Activated T-cell treated with anti-CD3 and anti-CD28 coated beads for 1 hour (primary cell): ENCODE results near the gene ABI1.

Source experiments
- DNase-seq: peaks from one replicate; pipeline ENCODE4 v3.0.0-alpha.2; 2020; ENCODE audit warnings: low read depth

ABI1 gene

GRCh38 chr10:26854524-26854923, 6.2 kb downstream of the ABI1 start:
- no peak for DNase-seq

GRCh38 chr10:26844396-26844975, 16.3 kb downstream of the ABI1 start:
- no peak for DNase-seq

GRCh38 chr10:26843736-26844135, 17.0 kb downstream of the ABI1 start:
- DNase-seq: no peak

GRCh38 chr10:26841733-26842317, 18.9 kb downstream of the ABI1 start:
- no peak for DNase-seq

GRCh38 chr10:26840938-26841732, 19.6 kb downstream of the ABI1 start:
- DNase-seq: no peak

- no peak for DNase-seq
These were observed 20.7 kb downstream of the ABI1 start for GRCh38 chr10:26839966-26840627.

GRCh38 chr10:26837139-26837538, 23.6 kb downstream of the ABI1 start:
- DNase-seq: no peak

- DNase-seq: no peak
These were observed 25.7 kb downstream of the ABI1 start for GRCh38 chr10:26835025-26835424.

- no peak for DNase-seq
These were observed 27.8 kb downstream of the ABI1 start for GRCh38 chr10:26832960-26833359.

- DNase-seq: no peak
These were observed 28.8 kb downstream of the ABI1 start for GRCh38 chr10:26831936-26832335.

GRCh38 chr10:26829810-26830515, 30.8 kb downstream of the ABI1 start:
- no peak for DNase-seq

- DNase-seq: no peak
These were observed 36.6 kb downstream of the ABI1 start for GRCh38 chr10:26824015-26824690.

- no peak for DNase-seq
These were observed 38.8 kb downstream of the ABI1 start for GRCh38 chr10:26821699-26822570.

GRCh38 chr10:26815500-26815899, 45.3 kb downstream of the ABI1 start:
- DNase-seq: no peak

- DNase-seq: no peak
These were observed 50.2 kb downstream of the ABI1 start for GRCh38 chr10:26810435-26811026.

GRCh38 chr10:26809973-26810372, 50.8 kb downstream of the ABI1 start:
- no peak for DNase-seq

- no peak for DNase-seq
These were observed 53.2 kb downstream of the ABI1 start for GRCh38 chr10:26807532-26807931.

- no peak for DNase-seq
These were observed 54.2 kb downstream of the ABI1 start for GRCh38 chr10:26806557-26806956.

GRCh38 chr10:26805567-26806245, 55.1 kb downstream of the ABI1 start:
- DNase-seq: no peak
